IPS-NIHi7 (cell line): ENCODE results near the gene KCNK2.
"Not testable (repeated sequence)": the region's sequence is repeated elsewhere in the genome, so short reads cannot be mapped to it uniquely, and the experiment has no call there.

Experiments used
- DNase-seq: peaks from one replicate; pipeline ENCODE4 v3.0.0; 2012; ENCODE audit warnings: mixed read lengths; ENCODE audit errors: extremely low spot score

The KCNK2 gene

GRCh38 chr1:215151841-215152549 is 69.5 kb downstream of the KCNK2 start:
- DNase-seq: no peak

- DNase-seq: no peak
These were observed 73.7 kb downstream of the KCNK2 start for GRCh38 chr1:215156232-215156631.

DNA sequence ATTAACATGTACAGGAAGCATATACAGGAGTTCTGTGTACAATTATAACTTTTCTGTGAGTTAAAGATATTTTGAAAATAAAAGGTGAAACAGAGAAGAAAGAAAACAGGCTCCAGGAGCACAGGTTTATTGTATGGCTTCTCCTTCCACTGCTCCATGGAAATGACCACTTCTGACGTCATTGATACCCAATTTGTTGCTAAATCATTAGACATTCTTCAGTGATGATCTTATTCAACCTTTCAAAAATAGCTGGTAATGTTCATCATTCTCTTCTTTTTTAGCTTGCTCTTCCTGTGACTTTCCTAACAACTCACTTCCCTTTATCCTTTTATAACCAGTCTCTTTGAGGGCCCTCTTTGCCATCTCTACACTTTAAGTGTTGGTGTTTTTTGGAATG is 77.8 kb downstream of the KCNK2 start:
- no peak for DNase-seq

DNA sequence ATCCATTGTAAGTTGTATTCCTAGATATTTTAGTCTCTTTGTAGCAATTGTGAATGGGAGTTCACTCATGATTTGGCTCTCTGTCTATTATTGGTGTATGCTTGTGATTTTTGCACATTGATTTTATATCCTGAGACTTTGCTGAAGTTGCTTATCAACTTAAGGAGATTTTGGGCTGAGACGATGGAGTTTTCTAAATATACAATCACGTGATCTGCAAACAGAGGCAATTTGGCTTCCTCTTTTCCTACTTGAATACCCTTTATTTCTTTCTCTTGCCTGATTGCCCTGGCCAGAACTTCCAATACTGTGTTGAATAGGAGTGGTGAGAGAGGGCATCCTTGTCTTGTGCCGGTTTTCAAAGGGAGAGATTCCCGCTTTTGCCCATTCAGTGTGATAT is 80.6 kb downstream of the KCNK2 start:
- DNase-seq: not testable (repeated sequence)

GRCh38 chr1:215166886-215167285 is 84.3 kb downstream of the KCNK2 start:
- DNase-seq: no peak

GRCh38 chr1:215181518-215181917 is 99.0 kb downstream of the KCNK2 start:
- DNase-seq: peak; percentile 16

- DNase-seq: no peak
These were observed 102.6 kb downstream of the KCNK2 start for GRCh38 chr1:215185067-215185620.

GRCh38 chr1:215188302-215188950 is 105.9 kb downstream of the KCNK2 start:
- no peak for DNase-seq

- no peak for DNase-seq
These were observed 109.8 kb downstream of the KCNK2 start for GRCh38 chr1:215192306-215192705.

DNA sequence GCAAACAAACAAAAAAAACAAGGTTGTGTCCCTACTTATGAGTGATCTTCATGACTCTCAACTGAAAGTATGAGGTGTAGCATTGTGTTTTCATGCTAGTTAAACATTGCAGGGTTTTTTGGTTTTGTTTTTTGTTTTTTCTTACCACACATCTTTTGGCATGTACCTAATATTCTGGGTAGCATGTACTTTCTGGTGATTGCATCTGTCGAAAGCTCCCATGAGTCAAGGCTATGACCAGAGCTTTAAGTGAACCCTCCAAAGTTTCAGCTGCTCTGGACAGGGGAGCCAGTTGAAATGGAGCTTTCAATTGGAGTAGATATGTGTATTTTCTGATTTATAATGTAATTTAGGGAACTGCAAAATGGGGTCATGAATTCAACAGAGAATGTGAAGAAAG is 115.5 kb downstream of the KCNK2 start:
- no peak for DNase-seq

GRCh38 chr1:215200121-215200520 is 117.6 kb downstream of the KCNK2 start:
- no peak for DNase-seq

GRCh38 chr1:215201283-215201682 is 118.7 kb downstream of the KCNK2 start:
- no peak for DNase-seq

DNA sequence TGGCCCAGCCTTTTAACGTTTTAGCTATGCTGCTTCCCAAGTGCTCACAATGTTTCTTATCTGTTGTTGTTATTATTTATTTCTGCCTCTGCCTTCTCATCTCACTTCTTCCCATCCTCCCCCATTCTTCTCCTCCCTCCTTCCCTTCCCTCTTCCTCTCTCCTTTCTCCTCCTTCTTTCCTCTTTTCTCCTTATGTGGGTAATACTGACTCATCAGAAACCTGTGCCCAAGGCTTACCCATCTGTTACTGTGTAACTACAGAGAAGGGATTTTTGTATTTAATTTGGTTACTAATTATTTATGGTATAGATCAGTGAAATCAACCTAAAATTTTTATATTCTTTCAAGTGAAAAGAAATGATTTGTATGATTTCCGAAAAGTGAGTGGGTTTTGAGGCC is 120.3 kb downstream of the KCNK2 start:
- DNase-seq: no peak

DNA sequence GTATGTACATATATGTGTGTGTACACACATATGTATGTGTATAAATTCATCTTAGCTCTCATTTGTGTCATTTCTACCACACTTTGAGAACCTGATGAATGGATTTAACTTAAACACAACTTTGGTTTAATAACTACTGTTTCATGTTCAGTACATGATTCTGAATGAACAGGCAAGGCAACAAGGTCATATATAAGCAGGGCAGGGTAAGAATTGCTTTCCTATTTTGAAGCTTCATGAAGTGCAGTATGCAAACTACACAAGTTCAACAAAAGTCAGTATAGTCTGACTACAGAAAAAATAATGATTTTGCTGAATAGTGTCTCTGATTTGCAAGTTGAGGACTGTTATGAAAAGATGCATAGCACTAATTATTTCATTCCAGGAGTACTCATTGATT is 127.6 kb downstream of the KCNK2 start:
- no peak for DNase-seq

DNA sequence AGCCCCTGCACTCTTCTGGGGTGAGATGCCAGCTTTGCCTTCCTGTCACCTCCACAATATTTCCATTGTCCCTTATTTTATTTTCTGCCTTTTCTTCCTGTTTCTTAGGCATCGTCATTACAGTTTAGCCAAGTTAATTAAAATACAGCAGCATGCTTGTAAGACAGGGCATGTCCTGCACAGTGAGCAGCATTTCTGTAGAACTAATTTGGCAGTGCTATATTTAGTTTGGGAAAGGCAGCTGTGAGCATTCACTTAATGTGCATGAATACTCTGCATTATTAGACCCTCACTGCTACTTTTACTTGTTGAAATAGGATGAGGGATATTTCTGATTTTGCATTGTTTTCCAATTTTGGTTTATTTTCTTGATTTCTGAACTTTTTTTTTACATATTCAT is 133.3 kb downstream of the KCNK2 start:
- no peak for DNase-seq

GRCh38 chr1:215219372-215219771 is 136.8 kb downstream of the KCNK2 start:
- no peak for DNase-seq

GRCh38 chr1:215220346-215220745 is 137.8 kb downstream of the KCNK2 start:
- no peak for DNase-seq

- DNase-seq: no peak
These were observed 144.2 kb downstream of the KCNK2 start for GRCh38 chr1:215226757-215227156.

GRCh38 chr1:215228193-215228592 is 145.7 kb downstream of the KCNK2 start:
- DNase-seq: no peak

DNA sequence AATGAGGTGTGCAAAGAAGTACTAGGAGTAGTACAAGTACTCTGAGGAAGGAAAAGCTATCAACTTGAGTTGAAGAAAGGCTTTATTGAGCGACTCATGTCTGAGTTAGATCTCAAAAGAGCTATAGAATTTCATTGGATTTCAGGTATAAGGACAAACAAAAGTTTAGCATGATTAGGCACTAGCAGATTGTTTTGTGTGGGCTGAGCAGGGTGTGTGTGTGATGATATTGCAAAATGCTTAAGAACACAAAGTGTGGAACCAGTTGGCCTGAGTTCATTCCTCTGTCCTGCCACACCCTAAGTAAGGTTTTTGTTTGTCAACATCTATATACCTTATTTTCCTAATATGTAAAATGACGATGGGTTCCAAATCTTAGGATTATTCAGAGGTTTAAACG is 158.9 kb downstream of the KCNK2 start:
- no peak for DNase-seq

DNA sequence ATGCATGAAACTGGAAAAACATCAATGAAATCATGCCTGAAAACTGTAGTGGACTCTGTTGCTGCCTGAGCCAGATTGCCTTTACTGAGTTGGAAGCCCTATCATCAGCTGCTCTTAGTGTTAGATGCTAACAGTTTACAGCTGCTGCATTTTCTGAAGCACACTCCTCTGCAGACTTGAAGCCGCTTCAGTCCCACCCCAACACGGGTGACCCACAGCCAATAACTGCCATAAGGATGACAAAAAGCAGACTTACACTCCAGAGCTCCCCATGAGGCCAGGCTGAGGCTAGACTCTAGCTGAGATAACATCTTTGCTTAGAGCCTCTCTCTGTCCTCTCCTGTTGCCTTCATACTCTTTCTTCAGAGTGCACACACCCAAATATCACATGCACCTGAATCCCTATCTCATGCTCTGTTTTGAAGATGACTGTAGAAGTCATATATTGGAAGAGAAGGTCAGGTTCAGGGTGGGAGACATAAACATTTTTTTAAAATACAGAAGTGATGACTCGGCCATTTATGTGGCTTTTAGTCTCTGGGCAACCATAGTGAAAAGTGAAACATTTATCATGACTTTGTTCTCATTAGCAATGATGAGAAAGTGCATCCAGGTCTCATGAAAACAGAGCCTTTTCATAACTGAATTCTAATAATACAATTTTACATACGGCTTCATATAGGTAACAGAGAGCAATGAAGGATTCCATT is 161.0 kb downstream of the KCNK2 start:
- no peak for DNase-seq

DNA sequence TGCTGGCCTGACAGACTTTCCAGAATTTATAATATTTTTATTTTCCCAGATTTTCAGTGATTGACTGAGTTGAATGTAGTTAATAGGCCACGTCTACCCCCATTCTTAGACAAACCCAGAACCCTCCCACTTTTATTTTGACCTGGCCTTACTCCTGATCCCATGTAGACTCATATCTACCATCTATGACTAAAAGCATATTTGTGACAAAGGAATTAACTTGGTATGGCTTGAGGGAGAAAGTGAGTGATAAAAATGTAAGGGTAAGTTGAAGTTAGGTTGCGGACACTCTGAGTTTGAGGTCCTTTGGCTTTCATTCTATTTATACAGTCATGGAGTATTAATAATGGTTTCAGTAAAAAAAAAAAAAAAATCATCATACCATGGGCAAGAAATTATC is 168.4 kb downstream of the KCNK2 start:
- no peak for DNase-seq

DNA sequence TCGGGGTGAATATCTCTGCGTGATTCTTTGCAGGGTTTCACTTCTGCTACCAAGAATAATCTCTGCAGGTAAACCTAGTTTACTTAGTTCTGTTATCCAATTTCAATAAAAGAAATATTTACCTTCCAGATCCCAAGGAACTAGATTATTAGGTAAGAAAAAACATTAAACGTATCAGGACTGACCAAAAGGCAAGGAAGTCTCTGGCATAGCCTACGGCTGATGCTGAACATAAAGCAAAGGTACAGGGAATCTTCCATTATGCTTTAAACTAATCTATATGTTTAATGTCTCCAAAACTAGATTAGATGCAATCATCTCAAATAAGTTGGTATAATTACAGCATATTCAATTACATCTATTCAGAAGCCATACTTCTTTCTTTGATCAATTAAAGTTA is 168.9 kb downstream of the KCNK2 start:
- DNase-seq: no peak
